ENCODE measurements around the gene RELN.
"Not testable (repeated sequence)": the region's sequence is repeated elsewhere in the genome, so short reads cannot be mapped to it uniquely, and the experiment has no call there.

The RELN gene

GRCh38 chr7:103989200-103989784, at the start of gene RELN:
Gene RELN (minus strand): TSS chr7:103989658. CDS start chr7:103989356, 302 bp downstream.
- DNase-seq (ENCODE audit: low read depth) = no peak

- DNase-seq (ENCODE audit: low read depth) = no peak
Measured at GRCh38 chr7:104038136-104038535, 48.7 kb upstream of the RELN start.

DNA sequence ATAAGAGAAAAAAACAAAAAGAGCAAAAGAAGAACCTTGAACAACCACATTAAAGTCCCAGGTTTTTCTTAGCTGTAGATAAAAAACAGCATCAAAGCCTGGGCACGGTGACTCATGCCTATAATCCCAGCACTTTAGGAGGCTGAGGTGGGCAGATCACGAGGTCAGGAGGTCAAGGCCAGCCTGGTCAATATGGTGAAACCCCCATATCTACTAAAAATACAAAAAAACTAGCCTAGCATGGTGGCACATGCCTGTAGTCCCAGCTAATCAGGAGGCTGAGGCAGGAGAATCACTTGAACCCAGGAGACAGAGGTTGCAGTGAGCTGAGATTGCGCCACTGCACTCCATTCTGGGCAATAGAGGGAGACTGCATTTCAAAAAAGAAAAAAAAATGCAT, 47.4 kb upstream of the RELN start:
- DNase-seq (ENCODE audit: low read depth) = not testable (repeated sequence)

GRCh38 chr7:104035351-104035750, 45.9 kb upstream of the RELN start:
- DNase-seq (ENCODE audit: low read depth) = no peak

- no peak for DNase-seq (ENCODE audit: low read depth)
Measured at GRCh38 chr7:104034679-104035078, 45.2 kb upstream of the RELN start.

DNA sequence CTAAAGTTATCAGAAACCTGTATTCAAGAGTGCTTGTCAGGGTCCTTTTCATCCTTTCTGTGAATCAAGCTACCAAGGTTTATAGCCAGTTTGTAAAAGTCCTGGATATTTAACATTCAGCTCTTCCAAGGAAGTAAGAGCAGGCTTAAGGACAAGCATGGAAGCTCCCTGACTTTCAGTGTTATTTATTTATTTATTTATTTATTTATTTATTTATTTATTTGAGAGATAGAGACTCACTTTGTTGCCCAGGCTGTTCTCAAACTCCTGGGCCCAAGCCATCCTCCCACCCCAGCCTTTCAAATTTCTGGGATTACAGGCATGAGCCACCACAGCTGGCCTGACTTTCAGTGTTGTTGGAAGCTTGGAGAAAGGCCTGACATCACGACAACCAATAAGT, 44.4 kb upstream of the RELN start:
- DNase-seq (ENCODE audit: low read depth) = no peak

DNA sequence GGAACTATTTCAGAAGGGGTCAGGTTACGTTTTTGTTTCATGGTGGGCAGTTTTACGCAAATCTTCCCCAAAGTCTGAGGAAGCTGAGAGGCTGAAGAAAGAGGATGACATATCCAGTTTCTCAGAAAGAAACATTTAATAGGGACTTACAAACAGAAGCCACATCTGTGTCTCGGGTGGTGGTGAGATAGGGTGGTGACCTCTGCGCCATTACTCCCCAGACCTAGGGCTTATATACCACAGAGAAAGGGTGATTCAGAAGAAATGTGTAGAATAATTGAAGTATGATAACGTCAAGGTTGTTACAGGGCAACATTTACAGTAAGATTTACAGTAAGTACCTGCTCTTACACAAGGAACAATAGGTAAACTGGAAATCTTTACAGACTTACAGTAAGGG, 43.0 kb upstream of the RELN start:
- DNase-seq (ENCODE audit: low read depth) = no peak

DNA sequence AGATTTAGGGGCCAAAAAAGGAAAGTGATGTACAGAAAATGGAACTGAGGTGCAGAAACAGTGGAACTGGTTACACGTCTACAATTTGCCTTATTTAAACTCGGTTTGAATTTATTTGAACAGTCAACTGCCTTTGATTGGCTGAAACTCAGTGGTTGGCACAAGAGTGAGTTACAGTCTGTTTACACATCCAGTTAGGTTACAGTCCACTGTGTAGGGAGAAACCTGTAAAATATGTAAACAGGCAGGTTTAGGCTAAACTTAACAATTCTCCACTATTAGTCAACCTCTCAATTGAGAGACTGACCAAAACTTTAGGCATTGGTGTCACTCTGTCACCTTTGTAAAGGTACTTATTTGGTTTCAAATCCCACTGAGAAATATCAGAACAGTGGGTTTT, 40.3 kb upstream of the RELN start:
- no peak for DNase-seq (ENCODE audit: low read depth)

DNA sequence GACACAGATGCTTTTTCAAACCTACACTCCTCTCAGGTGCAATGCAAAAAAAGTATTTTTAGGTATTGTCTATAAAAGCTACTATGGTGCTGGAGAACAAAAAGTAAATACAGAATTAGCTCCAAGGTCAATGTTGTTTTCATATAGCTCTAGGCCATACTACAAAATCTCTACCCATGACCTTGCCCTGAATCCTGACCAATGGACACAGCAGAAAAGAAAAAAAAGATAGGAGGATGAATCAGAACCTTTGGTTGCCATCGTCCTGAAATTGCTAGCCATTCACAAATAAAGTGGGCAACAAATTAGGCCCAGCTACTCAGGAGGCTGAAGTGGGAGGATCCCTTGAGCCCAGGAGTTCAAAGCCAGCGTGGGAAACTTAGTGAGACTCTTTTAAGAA, 35.2 kb upstream of the RELN start:
- no peak for DNase-seq (ENCODE audit: low read depth)

DNA sequence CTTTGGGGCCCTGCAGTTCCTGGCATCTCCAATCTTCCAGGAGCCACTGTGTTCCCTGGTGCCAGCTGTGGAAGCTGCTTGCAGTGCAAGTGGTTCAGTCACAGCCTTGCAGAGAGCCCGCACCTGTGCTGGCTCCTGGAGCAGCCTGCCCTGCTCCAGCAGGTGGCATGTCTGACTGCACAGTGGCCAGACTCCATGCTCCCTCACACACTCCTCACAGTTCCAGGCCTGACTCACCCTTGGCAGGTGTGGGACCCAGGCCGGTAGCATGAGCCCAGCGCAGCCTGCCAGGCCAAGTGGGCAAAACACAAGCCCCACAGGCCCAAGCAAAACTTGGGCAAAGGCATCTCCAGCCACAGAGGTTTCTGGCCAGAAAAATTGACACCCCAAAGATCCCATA, 33.6 kb upstream of the RELN start:
- no peak for DNase-seq (ENCODE audit: low read depth)

GRCh38 chr7:104018425-104018824, 29.0 kb upstream of the RELN start:
- no peak for DNase-seq (ENCODE audit: low read depth)

GRCh38 chr7:104017001-104017400, 27.5 kb upstream of the RELN start:
- DNase-seq (ENCODE audit: low read depth) = no peak

DNA sequence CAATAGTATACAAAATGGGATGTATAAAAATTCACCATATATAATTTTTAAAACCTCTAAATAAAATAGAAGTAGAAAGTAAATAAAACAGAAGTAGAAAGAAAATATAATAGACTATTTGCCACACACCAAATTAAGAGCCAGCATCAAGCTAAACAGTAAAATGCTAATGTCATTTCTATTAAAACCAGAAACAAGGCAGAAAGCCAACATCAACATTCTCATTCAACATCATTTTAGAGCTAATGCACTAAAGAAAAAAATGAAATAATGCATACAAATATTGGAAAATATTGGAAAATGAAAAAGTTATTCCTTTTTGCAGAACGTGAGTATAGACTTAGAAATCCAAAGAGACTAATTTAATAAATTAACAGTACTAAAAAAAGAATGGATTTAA, 23.4 kb upstream of the RELN start:
- no peak for DNase-seq (ENCODE audit: low read depth)

DNA sequence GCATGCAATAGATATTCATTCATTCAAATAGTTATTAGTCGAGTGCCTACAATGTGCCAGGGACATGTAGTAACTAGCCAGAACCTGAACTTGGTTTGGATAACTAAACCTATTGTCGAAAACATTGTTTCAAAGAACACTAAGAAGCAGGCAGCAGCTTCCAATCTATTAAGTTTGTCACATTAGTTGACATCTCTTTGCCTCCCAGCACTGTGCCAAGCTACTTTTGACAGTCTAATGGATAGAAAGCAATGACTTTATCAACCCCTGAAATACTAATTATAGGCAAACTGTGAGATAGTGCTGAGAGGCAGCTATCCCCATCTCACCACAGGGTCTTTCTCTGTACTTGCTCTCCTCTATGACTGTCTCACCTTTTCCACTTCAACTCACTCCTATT, 22.4 kb upstream of the RELN start:
- DNase-seq (ENCODE audit: low read depth) = no peak

DNA sequence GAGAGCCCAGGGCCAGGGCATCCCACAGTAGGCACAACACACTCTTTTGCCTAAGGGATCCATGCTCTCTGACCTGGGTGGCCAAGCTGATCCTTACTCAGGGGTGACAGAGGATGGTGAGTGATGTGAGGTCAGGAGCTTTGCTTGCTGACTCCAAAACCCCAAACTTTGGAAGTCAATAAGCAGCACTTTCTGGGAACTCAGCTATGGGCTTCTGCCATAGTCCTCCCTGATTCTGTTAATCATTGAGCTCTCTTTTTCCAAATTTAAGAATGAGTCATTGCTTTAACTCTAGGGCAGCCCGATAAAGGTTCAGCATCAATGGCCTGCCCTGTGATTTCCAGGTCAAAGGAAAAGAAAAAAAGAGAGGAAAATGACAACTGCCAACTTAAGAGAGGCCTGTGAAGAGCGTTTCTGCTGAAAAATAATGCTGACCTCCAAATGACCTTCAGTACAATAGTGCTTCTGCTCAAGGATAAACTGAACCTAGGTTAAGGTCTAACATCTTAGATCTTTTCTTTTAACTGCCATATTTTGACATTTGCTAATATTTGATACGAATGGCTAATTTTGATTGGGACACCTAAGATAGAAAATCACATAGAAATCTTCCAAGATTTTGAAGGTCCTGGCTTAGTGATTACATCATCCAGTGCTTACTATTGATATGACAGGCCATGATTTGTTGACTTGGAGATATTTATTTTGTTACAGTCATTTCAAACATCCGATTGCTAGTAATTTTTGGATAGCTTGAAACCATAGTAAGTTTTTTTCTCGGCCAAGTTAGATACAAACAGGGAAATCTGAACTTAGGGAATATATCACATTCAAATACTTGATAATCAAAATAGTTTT, 20.8 kb upstream of the RELN start:
- no peak for DNase-seq (ENCODE audit: low read depth)

DNA sequence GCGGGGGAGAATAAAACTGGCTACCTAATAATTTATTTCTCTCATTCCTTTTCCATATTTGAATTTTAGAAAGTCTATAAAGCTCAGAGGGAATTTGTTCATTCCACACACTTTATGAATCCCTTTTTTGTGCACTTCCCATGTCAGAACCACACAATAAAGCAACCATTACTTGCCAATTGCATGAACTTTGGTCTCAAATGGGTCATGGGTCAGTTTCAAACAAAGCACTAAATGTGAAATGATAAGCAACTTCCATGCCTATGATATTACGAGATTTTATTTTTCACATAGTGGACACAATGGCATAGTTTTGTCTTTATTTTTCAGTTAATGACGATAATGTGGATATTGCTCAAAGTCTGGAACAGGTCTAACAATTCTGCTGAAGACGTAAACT, 18.6 kb upstream of the RELN start:
- DNase-seq (ENCODE audit: low read depth) = no peak

DNA sequence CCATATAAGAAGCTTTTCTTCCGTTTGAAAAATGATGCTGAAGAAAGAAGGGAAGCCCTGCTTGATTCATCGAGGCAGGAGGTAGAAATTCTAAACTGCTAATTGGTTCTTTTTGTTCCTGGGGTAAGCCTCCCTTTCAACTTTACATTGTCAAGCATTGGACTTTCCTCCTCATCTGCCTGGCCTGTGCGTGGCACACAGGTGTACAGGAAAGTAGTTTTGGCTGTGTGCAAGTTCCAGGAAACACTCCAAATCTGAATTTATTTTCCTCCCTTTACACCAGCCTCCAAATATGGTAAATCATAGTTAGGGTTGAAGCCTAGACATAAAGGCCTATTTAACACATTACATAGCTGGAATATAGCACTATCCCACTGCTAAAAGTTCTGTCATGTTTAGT, 18.2 kb upstream of the RELN start:
- no peak for DNase-seq (ENCODE audit: low read depth)

- no peak for DNase-seq (ENCODE audit: low read depth)
Measured at GRCh38 chr7:104005197-104005596, 15.7 kb upstream of the RELN start.

DNA sequence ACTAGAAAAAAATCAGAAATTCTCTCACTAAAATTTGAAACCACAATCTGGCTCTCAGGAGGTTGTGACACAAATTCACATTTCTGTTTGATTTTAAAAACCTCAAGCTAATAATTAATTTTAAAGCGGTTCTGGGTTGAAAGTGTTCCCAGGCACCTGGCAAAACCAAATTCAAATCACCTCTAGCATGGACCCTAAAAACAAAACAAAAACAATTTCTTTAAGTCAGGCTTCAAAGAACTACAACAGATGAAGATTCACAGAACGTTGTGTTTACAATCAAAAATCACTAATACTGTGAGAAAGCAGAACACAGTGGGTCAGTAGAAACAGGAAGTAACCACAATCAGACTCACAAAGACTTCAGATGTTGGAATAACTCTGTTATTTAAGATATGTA, 7.2 kb upstream of the RELN start:
- DNase-seq (ENCODE audit: low read depth) = no peak

GRCh38 chr7:103996017-103996551, 6.6 kb upstream of the RELN start:
- no peak for DNase-seq (ENCODE audit: low read depth)

- no peak for DNase-seq (ENCODE audit: low read depth)
Measured at GRCh38 chr7:103995554-103995953, 6.1 kb upstream of the RELN start.

DNA sequence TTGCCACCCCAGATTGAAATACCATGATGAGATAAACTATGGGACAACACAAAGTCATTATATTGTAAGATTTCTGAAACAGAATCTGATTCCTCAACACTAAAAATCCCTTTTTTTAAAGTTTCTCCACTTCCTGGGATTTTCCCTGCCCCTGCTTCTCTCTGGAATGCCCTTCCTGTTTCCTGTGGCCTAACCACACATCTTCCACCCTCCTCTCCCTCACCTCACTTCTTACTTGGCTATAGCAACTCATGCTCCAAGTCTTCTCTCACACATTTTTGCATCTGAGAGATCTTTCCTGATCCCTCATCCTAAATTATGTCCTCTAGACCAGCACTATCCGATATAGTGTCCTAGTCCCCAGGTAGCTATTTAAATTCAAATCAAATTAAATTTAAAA, 4.1 kb upstream of the RELN start:
- no peak for DNase-seq (ENCODE audit: low read depth)

GRCh38 chr7:103991406-103991805, 1.9 kb upstream of the RELN start:
- DNase-seq (ENCODE audit: low read depth) = no peak

- DNase-seq (ENCODE audit: low read depth) = no peak
Measured at GRCh38 chr7:103990991-103991390, 1.5 kb upstream of the RELN start.
